BLaER1 (cell line): ENCODE results near the gene ANKS1B.
"Not testable (repeated sequence)": the region's sequence is repeated elsewhere in the genome, so short reads cannot be mapped to it uniquely, and the experiment has no call there.

Source experiments
- H3K27ac ChIP-seq: shearing (Covaris generic); formaldehyde crosslinking; 2 replicates; pipeline ENCODE4 v1.8.1; 2022
- H3K27me3 ChIP-seq: shearing (Covaris generic); formaldehyde crosslinking; 2 replicates; pipeline ENCODE4 v1.8.1; 2022
- H3K36me3 ChIP-seq: shearing (Covaris generic); formaldehyde crosslinking; 2 replicates; pipeline ENCODE4 v1.8.1; 2022
- H3K4me1 ChIP-seq: shearing (Covaris generic); formaldehyde crosslinking; 2 replicates; pipeline ENCODE4 v1.8.1; 2022
- H3K4me2 ChIP-seq: shearing (Covaris generic); formaldehyde crosslinking; 2 replicates; pipeline ENCODE4 v1.8.1; 2022
- H3K4me3 ChIP-seq: shearing (Covaris generic); formaldehyde crosslinking; 2 replicates; pipeline ENCODE4 v1.8.1; 2022
- H3K9ac ChIP-seq: shearing (Covaris generic); formaldehyde crosslinking; 2 replicates; pipeline ENCODE4 v1.8.1; 2022
- H3K9me3 ChIP-seq: shearing (Covaris generic); formaldehyde crosslinking; 2 replicates; pipeline ENCODE4 v1.8.1; 2022
- H4K20me1 ChIP-seq: shearing (Covaris generic); formaldehyde crosslinking; 2 replicates; pipeline ENCODE4 v1.8.1; 2022
- Cebpa-rat ChIP-seq: shearing (Covaris generic); IDR thresholded peaks from 2 replicates; pipeline ENCODE4 v1.8.1; 2022

Gene ANKS1B

GRCh38 chr12:98973395-98973794 lies 1011.3 kb downstream of the ANKS1B start:
- no peaks in the 10 kb centered on the region for H4K20me1 ChIP-seq
- no peak overlapping the region for H3K9ac ChIP-seq
- H3K27ac ChIP-seq, result no peak overlapping the region
- H3K4me2 ChIP-seq, result no peak overlapping the region
- H3K9me3 ChIP-seq, result no peaks in the 10 kb centered on the region
- no peaks in the 10 kb centered on the region for H3K4me1 ChIP-seq
- no peak for TF ChIP-seq Cebpa-rat
- no peaks in the 10 kb centered on the region for H3K27me3 ChIP-seq
- no peak overlapping the region for H3K4me3 ChIP-seq
- peaks cover 14% of the 10 kb centered on the region for H3K36me3 ChIP-seq

DNA sequence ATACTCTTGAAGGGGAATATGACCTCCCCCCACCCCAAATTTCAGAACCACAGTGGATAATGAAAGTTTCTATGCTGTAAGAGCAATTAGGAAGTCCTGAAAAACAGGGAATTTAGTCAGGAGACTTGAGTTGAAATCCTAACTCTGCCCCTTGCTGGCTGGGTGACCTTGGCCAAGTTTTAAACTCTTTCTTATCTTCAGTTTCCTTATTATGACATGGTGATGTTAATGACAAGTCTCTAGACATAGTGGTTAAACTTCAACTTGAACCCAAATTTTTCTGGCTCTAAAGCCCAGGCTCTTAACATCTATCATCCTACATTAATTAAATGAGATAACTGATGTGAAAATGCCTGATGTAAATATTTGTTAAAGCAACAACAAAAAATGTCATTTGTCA lies 1013.8 kb downstream of the ANKS1B start:
- H3K36me3 ChIP-seq, result peaks cover 23% of the 10 kb centered on the region

DNA sequence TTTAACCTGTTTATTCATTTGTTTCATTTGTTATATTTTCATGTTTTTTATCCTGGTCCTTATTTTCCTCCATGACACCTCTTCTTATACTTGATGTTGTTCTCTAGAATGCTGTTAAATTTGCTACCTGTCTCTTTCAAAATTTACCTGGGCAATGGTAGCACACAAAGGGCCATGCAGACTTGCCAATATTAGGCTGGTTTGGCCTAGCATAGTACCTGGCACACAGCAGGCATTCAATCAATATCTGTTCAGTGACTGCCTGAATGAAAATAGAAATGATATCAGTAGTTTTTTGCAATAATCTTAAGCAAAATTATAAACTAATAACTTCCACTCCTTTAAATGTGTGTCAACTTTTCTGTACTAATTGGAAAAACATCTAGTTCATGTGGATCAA lies 1014.5 kb downstream of the ANKS1B start:
- Histone ChIP-seq H3K36me3 (peaks cover 23% of the 10 kb centered on the region), H3K9ac (no peak overlapping the region), H3K4me3 (no peak overlapping the region), H4K20me1 (no peaks in the 10 kb centered on the region), H3K4me2 (no peak overlapping the region), H3K4me1 (no peaks in the 10 kb centered on the region), H3K9me3 (no peaks in the 10 kb centered on the region; the same call in 1 of the 2 replicates), H3K27me3 (no peaks in the 10 kb centered on the region), H3K27ac (no peak overlapping the region)
- no peak for TF ChIP-seq Cebpa-rat

More for the DNA sequence above, 1013.8 kb downstream of the ANKS1B start:
- TF ChIP-seq Cebpa-rat, result no peak
- H3K4me3 ChIP-seq, result no peak overlapping the region
- H3K4me1 ChIP-seq, result no peaks in the 10 kb centered on the region
- H3K9ac ChIP-seq, result no peak overlapping the region
- no peaks in the 10 kb centered on the region for H4K20me1 ChIP-seq
- no peaks in the 10 kb centered on the region for H3K27me3 ChIP-seq
- no peaks in the 10 kb centered on the region for H3K9me3 ChIP-seq
- no peak overlapping the region for H3K27ac ChIP-seq
- no peak overlapping the region for H3K4me2 ChIP-seq

DNA sequence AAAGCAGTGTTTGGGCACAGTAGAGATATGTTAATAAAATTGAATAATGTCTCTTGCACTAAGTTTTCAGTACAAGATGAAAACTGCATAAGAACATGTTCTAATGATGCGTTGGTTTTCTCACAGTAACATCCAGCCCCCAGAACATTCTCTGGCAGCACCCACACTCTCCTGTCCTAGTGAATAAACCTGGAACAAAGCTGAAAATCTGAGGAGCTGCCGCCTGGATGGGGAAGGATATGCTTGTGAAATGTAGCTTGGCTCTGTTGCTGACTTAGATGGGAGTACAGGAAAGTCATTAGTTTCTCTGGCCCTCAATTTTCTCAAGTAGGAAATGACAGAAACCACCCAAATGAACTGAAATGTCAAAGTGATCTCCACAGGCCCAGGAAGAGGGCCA lies 1015.8 kb downstream of the ANKS1B start:
- TF ChIP-seq Cebpa-rat, result no peak
- Histone ChIP-seq H4K20me1 (no peaks in the 10 kb centered on the region), H3K9me3 (peaks cover 4% of the 10 kb centered on the region; the same call in 1 of the 2 replicates), H3K27me3 (no peaks in the 10 kb centered on the region), H3K4me3 (no peak overlapping the region), H3K36me3 (peaks cover 29% of the 10 kb centered on the region), H3K27ac (no peak overlapping the region), H3K4me2 (no peak overlapping the region), H3K9ac (no peak overlapping the region), H3K4me1 (no peaks in the 10 kb centered on the region)

- H4K20me1 ChIP-seq, H3K4me2 ChIP-seq, H3K4me3 ChIP-seq, H3K27ac ChIP-seq, H3K9me3 ChIP-seq, H3K9ac ChIP-seq, H3K27me3 ChIP-seq, H3K4me1 ChIP-seq: not testable (repeated sequence)
- peaks cover 26% of the 10 kb centered on the region for H3K36me3 ChIP-seq
Measured at GRCh38 chr12:98957135-98957534, 1027.6 kb downstream of the ANKS1B start.

DNA sequence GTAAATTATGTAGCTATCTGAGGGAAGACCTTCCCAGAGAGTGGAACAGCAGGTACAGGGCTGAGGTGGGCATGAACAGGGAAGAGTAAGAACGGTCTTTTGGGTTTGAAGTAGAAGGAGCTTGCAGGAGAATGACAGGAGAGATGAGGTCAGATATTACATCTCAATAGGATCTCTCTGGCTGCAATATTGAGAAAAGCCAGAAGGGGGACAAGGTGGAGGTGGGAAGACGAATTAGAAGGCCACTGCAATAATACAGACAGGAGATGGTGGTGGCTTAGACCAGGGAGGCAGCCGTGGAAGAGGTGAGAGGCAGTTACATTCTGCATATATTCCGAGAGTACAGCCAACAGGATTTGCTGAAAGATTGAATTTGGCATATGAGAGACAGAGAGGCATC lies 1029.5 kb downstream of the ANKS1B start:
- TF ChIP-seq Cebpa-rat, result no peak
- Histone ChIP-seq H3K4me3 (no peak overlapping the region), H3K4me1 (no peaks in the 10 kb centered on the region), H3K27ac (no peak overlapping the region), H3K4me2 (no peak overlapping the region), H3K36me3 (peaks cover 30% of the 10 kb centered on the region), H3K9me3 (no peaks in the 10 kb centered on the region), H4K20me1 (no peaks in the 10 kb centered on the region), H3K9ac (no peak overlapping the region), H3K27me3 (no peaks in the 10 kb centered on the region)

GRCh38 chr12:98954506-98954905 lies 1030.2 kb downstream of the ANKS1B start:
- TF ChIP-seq Cebpa-rat, result no peak
- Histone ChIP-seq H3K36me3 (peaks cover 23% of the 10 kb centered on the region), H3K9me3 (no peaks in the 10 kb centered on the region), H3K4me3 (no peak overlapping the region), H3K4me1 (no peaks in the 10 kb centered on the region), H3K27ac (no peak overlapping the region), H3K9ac (no peak overlapping the region), H4K20me1 (no peaks in the 10 kb centered on the region), H3K4me2 (no peak overlapping the region), H3K27me3 (no peaks in the 10 kb centered on the region)

- no peak overlapping the region for H3K4me3 ChIP-seq
- no peak overlapping the region for H3K4me2 ChIP-seq
- no peaks in the 10 kb centered on the region for H3K9me3 ChIP-seq
- no peaks in the 10 kb centered on the region for H3K27me3 ChIP-seq
- H3K4me1 ChIP-seq, result no peaks in the 10 kb centered on the region
- no peaks in the 10 kb centered on the region for H4K20me1 ChIP-seq
- no peak overlapping the region for H3K27ac ChIP-seq
- TF ChIP-seq Cebpa-rat, result no peak
- no peak overlapping the region for H3K9ac ChIP-seq
- peaks cover 45% of the 10 kb centered on the region for H3K36me3 ChIP-seq
Measured at GRCh38 chr12:98951406-98951805, 1033.3 kb downstream of the ANKS1B start.

DNA sequence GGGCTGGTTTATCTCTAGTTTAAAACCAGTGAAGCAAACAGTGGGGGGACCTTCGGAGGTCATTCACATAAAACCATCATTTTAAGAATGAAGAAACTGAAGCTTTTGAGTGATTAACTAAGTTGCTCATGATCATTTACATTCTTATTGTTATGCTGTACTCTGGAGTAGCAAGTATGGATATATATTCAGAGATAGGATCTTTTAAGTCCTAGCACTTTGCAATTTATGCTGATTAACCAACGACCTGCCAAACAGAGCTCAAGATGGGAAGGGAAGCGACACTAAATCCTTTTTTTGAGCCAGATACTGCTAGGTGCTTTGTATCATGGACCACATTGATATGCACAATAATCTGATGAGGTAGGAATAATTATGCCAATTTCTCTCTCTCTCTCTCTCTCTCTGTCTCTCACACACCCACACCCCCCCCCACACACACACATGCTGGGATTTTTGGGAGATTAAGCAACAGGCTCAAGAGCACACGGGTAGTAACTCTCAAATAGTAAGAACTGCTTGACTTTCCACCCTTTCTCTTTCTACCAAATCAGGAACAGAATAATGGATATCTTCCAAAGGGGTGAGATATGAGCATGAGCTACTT lies 1036.3 kb downstream of the ANKS1B start:
- Histone ChIP-seq H3K4me2 (no peak overlapping the region), H3K27ac (no peak overlapping the region), H4K20me1 (no peaks in the 10 kb centered on the region), H3K4me1 (no peaks in the 10 kb centered on the region), H3K9me3 (no peaks in the 10 kb centered on the region), H3K36me3 (peaks cover 55% of the 10 kb centered on the region), H3K9ac (no peak overlapping the region), H3K27me3 (no peaks in the 10 kb centered on the region), H3K4me3 (no peak overlapping the region)
- TF ChIP-seq Cebpa-rat, result no peak

- Histone ChIP-seq H3K27ac (no peak overlapping the region), H3K27me3 (no peaks in the 10 kb centered on the region), H4K20me1 (no peaks in the 10 kb centered on the region), H3K4me3 (no peak overlapping the region), H3K4me1 (no peaks in the 10 kb centered on the region), H3K4me2 (no peak overlapping the region), H3K9me3 (no peaks in the 10 kb centered on the region), H3K9ac (no peak overlapping the region), H3K36me3 (peaks cover 62% of the 10 kb centered on the region)
- no peak for TF ChIP-seq Cebpa-rat
Measured at GRCh38 chr12:98945864-98946263, 1038.9 kb downstream of the ANKS1B start.

DNA sequence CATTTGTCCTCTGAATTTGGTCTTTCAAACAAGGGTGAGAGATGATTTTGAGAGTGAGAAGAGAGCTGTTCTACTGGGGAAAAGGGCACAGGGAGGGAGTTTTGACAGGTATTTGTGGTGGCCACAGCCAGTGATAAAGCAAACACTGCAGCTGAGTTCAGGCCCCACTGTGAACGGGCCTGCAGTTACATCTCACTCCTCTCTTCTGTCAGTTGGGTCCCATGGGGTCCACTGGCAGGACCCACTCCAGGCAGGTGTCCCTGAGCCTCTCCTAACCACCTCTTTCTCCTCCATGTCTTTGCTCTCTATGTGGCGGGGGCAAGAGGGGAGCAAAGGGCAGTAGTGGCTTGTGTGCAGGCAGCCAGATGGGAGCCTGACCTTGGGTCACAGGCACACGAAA lies 1044.8 kb downstream of the ANKS1B start:
- no peak for TF ChIP-seq Cebpa-rat
- Histone ChIP-seq H3K27me3 (no peaks in the 10 kb centered on the region), H3K27ac (no peak overlapping the region), H3K36me3 (peaks cover 64% of the 10 kb centered on the region), H3K4me1 (no peaks in the 10 kb centered on the region), H3K9me3 (peaks cover 16% of the 10 kb centered on the region), H4K20me1 (no peaks in the 10 kb centered on the region), H3K4me3 (no peak overlapping the region), H3K9ac (no peak overlapping the region), H3K4me2 (no peak overlapping the region)
